HL-60/S4 treated with retinoic acid at 250 ng/mL for 4 days and 3 days (cell line): ENCODE measurements around the gene RBM19.

Experiments
- in situ Hi-C: fragments of 300-500 bp; cut with MboI; formaldehyde crosslinking; loops from 2 replicates; pipeline ENCODE4 v1.7.0; 2022; ENCODE audit warnings: low sequenced_read_pairs

RBM19 gene

DNA sequence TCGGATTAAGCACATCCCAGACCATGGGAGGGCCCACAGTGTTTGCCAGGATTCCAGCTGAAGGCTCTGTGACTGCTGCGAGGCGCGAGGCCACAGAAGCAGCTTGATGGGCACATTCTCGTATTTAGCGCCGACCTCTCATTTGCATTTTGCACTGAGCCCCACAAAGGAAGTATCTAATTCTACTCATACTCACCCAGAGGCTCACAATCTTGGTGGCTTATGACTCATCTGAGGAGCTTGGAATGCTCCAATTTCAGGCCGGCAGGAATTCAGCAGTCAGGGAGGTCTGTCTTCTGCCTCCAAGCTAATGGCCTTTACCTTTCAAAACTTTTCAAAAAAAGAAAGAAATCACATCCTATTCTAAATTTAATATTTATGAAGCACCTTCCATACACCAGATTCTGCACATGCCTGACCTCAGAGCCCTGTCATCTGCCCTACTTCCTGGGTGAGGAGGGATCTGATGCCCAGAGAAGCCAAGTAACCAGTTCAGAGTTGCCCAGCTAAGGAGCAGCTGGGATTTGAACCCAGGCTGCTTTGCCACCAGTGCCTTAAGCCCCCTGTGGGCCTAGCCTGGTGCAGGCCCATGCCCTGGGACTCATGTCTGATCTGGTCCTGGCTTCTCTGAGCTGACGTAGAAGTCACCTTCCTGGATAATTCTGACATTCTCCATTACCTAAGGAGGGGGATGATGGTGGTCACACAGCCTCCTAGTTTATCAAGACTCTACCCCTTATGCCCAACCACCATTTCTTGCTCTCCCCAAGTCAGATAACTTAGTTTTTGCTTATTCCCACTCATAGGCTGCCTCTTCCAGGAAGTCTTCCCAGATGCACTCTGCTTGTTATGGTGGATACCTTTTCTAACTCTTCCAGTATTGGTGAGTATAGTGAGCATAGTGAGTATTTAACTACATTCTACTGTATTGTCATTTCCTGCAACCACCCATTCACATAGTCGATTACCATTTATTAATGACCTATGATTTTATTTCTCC lies 198.9 kb downstream of the RBM19 start:
- in situ Hi-C loops: no loop called here
